COLO668 (cell line): ENCODE measurements around the gene PHAF1.

Source experiments
- DNase-seq: peaks from one replicate; lab custom pipeline; 2025; ENCODE audit not compliant: unreplicated experiment; lab: John Stamatoyannopoulos, UW

Gene PHAF1

GRCh38 chr16:67146523-67147357, 37.0 kb downstream of the PHAF1 start:
- no peak for DNase-seq

GRCh38 chr16:67147437-67148140, 37.8 kb downstream of the PHAF1 start:
- DNase-seq = no peak

DNA sequence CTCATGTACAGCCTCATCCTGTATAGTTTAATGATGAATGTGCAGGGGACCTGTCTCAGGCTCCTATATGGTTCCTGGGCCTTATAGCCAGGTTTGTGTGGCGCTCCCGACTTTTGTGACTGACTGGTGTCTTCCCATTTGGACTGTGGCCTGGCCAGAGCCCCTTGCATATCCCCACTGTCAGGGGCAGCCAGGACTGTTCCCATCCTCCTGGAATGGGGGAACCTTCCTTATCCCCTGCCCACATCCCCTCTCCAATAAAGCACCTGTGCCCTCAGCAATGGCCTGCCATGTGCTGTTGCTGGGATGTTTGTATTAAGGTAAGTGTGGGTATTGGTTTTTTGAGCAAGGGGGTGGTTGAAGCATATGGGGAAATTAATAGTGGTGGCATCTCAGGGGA, 38.5 kb downstream of the PHAF1 start:
- DNase-seq = no peak

DNA sequence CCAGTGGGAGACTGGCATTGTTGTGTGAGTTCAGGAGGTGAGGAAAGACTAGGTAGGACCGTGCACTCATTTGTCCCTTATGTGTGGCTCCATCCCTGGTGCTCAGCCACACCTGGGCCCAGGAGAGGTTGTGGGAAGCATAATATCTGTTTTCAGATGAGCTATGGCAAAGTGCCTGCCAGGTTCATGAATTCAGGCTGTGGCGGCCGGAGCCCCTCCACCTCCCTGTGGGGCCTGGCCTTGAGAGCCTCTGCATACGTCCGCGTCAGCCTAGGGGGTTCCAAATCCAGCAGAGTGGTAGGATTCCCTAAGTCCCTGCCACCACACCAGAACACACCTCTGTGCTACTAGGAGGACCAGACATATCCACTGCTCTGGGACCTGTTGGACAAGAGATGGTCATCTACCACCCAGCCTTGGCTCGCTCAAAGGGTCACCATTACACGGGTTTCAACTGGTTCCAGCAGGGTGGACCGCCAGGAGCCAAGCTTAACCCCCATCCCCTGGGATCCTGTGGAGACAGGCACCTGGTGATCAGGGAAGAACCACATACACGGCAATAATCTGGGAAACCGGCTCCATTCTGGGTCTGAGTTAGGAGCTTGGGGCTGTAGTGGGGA, 39.0 kb downstream of the PHAF1 start:
- no peak for DNase-seq

GRCh38 chr16:67149276-67150046, 39.7 kb downstream of the PHAF1 start:
- DNase-seq = no peak

DNA sequence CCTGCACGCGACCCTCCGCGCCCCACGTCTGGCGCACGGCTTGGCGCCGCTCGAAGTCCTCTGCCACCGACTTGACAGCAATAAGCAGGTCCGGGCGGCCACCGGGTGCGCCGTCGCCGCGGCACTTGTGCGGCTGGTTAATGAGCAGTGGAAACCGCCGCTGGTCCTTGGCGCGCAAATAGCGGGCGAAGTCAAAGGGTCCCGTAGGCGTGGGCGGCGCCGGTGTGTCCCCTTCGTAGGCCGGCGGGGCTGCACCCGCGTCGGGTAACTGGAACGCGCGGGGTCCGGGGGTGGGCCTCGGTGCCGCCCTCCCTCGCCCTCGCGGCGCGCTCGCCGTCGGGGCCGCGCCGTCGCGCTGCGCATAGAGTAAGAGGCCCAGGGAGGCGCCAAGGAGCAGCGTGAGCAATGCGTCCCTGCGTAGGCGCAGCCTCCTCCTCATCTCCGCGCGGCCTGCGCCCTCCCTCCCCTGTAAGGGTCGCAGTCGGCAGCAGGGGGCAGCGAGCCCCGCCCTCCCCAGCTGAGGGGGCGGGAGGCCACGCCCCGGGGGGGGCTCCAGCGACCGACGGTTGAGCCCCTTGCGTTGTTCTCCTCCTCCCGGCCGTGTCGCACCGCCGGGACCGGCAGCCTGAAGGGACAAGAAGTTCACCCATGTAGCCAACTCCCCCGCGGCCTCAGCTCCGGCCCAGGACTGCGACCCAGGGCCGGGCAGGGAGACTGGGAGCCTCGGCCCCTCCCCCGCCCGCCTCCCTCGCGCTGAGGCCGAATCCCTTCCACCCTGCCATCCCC, 40.5 kb downstream of the PHAF1 start:
- peak; percentile 49 for DNase-seq

DNA sequence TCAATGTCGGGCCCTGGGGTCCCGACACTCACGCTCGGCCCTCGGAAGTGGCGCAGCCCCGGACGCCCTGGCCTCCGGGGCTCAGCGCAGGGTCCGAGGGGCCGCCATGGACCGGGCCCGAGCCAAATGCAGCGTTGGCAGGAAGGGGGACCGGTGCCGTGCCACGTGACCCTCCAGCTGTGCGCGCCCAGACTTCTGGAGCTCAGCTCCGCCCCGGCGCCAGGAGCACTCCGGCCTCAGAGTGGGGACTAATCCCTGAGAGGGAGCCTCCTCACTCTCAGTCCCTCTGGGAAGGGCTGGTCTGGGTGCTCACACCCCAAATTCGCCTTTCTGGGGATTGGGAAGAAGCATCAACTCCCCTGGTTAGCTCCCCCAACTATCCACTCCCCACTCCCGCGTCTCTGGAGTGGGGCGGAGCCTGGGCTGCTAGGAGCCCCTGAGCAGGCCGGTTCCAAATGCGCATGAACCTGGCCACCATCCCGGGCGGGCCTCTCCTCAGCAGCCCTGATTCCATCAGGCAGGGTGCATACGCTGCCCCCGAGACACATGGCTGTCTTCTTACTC, 41.2 kb downstream of the PHAF1 start, which contains the start of gene B3GNT9:
Gene B3GNT9, minus strand, starts transcription at position 166 of the 564 bp plus-strand sequence. CDS start 513 bp downstream, outside the sequence.
- DNase-seq = peak; percentile 57

- DNase-seq = no peak
Measured at GRCh38 chr16:67151431-67152097, 41.8 kb downstream of the PHAF1 start.

DNA sequence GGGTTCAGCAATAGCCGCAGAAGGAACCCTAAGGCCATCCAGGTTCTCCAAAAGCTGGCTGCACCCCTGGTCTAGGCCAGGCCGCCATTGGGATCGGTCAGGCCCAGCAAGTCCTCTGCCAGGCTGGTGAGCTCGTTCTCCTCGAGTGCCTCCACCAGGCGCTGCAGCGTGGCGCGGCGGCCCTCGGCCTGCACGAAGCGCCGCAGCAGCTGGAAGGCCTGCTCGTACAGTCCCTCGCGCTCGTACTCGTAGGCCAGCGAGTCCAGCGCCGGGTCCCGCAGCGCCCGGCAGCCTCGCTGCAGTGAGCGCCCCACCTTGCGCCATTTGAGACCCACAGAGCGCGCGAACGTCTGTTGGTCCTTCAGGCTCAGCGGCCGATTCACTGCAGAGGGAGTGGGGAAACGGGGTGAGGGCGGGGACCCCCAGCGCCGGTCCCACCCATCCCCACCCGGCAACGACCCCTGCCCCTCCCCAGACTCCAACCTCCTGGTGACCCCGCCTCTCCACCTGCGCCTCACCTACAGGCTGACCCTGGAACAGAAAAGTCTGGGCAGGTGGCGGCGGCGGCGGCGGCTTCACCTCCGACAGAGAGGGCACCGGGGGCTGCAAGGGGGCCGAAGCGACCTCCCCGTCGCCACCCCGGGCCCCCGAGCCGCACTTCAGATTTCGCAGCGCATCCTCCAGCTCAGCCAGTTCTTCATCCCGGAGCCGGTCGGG, 45.0 kb downstream of the PHAF1 start:
- no peak for DNase-seq

- DNase-seq = peak; percentile 88
Measured at GRCh38 chr16:67155295-67156142, 45.8 kb downstream of the PHAF1 start.

DNA sequence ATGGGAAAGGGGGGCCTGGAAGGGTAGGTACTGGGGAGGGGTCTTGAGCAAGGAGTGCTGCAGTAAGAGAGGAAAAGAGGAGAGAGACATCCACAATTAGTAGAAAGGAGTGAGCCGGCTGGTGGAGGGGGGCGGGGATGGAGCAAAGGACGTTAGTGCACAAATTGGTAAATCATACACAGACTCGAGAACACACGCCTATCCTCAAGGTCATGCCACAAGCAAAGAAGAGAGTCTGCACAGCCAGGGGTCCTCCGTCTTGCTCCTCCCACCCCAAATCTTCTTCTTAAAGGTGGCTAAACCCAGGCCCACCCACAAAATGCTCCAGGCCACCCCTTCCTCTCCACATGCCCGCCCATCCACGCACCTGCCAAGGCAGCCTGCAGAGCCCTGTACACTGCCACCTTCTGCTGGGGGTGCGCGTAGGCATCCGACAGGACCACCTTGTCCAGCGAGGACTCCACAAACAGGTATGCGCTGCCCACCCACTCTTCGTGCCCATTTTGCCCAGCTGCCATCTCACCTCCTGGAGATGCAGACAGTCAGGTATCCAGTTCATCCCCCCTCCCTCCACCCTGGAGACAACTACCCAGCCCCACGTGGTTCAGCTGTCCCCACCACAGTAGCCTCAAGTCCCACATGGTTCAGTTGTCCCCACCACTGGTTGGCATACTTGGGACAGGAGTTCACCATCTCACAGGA, 46.6 kb downstream of the PHAF1 start:
- DNase-seq = no peak

GRCh38 chr16:67157106-67157748, 47.5 kb downstream of the PHAF1 start:
- no peak for DNase-seq

- DNase-seq = peak; percentile 14
Measured at GRCh38 chr16:67157892-67158635, 48.3 kb downstream of the PHAF1 start.

- peak; percentile 54 for DNase-seq
Measured at GRCh38 chr16:67158637-67159600, 49.2 kb downstream of the PHAF1 start.

GRCh38 chr16:67161595-67162058, 51.9 kb downstream of the PHAF1 start:
- peak; percentile 37 for DNase-seq
